NB4 (cell line): Measurements from ENCODE around the gene NPHP4.

ENCODE experiments used
- CTCF ChIP-seq: IDR thresholded peaks from one replicate; pipeline ENCODE4 v1.5.1; 2012; ENCODE audit warnings: low read depth, low read length
- MAX ChIP-seq: IDR thresholded peaks from 2 replicates; pipeline ENCODE4 v1.6.1; 2011; ENCODE audit warnings: low read depth, low read length
- MYC ChIP-seq: IDR thresholded peaks from 2 replicates; pipeline ENCODE4 v1.6.1; 2011; ENCODE audit warnings: low read depth, low read length
- POLR2A ChIP-seq: IDR thresholded peaks from 2 replicates; pipeline ENCODE4 v1.6.1; 2011; ENCODE audit warnings: mild to moderate bottlenecking; ENCODE audit not compliant: insufficient read length; ENCODE audit errors: extremely low read depth

GRCh38 chr1:5989286-5989605, 3.0 kb downstream of the NPHP4 start:
- TF ChIP-seq CTCF (no peak), MYC (no peak), MAX (no peak), POLR2A (no peak)
